Measurements from ENCODE around the gene CARS2.

The CARS2 gene

GRCh38 chr13:110592665-110593064 is 113.3 kb downstream of the CARS2 start:
- Mint-ChIP-seq H3K27me3 (ENCODE audit: low read depth, poor library complexity) (peaks cover 7% of the 10 kb centered on the region), H3K4me3 (no peak overlapping the region), H3K27ac (no peak overlapping the region), H3K4me1 (peaks cover 16% of the 10 kb centered on the region), H3K36me3 (ENCODE audit: low read depth) (no peaks in the 10 kb centered on the region), H3K9me3 (peaks cover 3% of the 10 kb centered on the region)
- DNase-seq, result no peak
- TF ChIP-seq CTCF (IDR thresholded peaks at IDR 0.05), result no peak
